NCI-H128 (cell line): ENCODE results near the gene RPL41.
"Not testable (repeated sequence)": the region's sequence is repeated elsewhere in the genome, so short reads cannot be mapped to it uniquely, and the experiment has no call there.

Experiments
- DNase-seq: peaks from one replicate; lab custom pipeline; 2025; ENCODE audit not compliant: unreplicated experiment; lab: John Stamatoyannopoulos, UW

The RPL41 gene

DNA sequence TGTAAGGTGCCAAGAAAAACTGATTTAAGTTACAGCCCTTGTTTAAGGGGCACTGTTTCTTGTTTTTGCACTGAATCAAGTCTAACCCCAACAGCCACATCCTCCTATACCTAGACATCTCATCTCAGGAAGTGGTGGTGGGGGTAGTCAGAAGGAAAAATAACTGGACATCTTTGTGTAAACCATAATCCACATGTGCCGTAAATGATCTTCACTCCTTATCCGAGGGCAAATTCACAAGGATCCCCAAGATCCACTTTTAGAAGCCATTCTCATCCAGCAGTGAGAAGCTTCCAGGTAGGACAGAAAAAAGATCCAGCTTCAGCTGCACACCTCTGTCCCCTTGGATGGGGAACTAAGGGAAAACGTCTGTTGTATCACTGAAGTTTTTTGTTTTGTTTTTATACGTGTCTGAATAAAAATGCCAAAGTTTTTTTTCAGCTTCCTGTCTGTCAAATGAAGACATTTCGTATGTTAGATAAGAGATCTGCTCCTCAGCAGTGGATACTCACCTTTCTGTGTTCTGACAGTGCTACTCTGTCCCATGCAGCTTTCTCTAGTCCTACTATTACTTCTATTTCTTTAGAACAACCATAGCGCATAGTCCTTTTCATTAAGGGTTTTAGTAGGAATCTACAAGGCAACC, 13.2 kb upstream of the RPL41 start:
- DNase-seq: no peak

DNA sequence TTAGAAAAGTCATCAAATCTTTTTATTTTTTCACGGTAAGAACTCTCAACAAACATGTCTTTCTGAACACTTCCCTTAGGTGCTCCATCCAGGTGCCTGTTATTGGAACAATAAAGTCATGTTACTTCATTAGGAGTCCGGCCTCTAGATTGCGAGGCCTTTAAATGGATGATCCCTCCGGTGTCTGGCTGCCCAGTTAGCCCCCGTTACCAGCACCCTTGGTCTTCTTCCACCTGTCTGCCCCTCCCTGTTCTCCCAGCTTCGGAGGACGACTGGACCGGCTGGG, 12.7 kb upstream of the RPL41 start:
- no peak for DNase-seq

DNA sequence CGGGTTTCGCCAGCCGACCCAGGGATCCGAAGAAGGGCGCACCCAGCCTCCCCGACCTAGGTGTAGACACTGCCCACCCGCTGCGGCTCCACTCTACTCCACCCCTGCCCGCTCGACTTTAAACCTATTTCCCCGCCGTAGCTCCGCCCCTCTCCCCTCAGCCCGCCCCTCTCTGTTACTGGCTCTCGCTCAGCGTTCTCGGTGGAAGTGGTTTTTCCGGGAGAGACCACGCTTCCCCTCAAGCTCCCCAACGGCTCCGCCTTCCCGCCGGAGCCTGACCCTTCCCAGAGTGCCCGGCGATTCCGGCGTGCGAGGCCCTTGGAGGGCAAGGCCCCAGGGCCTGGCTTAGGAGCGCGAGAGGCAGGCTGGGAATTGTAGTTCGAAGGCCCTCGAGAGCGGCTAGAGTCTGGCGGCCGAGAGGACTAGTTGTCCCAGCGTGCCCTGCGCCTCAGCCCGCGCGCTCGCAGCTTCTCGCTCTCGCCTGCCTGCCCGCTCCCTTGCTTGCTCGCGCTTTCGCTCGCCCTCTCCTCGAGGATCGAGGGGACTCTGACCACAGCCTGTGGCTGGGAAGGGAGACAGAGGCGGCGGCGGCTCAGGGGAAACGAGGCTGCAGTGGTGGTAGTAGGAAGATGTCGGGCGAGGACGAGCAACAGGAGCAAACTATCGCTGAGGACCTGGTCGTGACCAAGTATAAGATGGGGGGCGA, 12.2 kb upstream of the RPL41 start, which contains the start of gene PA2G4:
Gene PA2G4, plus strand, starts transcription at position 451 of the 706 bp plus-strand sequence. Its CDS starts 179 bp downstream, at position 630.
- peak; percentile 98 for DNase-seq

DNA sequence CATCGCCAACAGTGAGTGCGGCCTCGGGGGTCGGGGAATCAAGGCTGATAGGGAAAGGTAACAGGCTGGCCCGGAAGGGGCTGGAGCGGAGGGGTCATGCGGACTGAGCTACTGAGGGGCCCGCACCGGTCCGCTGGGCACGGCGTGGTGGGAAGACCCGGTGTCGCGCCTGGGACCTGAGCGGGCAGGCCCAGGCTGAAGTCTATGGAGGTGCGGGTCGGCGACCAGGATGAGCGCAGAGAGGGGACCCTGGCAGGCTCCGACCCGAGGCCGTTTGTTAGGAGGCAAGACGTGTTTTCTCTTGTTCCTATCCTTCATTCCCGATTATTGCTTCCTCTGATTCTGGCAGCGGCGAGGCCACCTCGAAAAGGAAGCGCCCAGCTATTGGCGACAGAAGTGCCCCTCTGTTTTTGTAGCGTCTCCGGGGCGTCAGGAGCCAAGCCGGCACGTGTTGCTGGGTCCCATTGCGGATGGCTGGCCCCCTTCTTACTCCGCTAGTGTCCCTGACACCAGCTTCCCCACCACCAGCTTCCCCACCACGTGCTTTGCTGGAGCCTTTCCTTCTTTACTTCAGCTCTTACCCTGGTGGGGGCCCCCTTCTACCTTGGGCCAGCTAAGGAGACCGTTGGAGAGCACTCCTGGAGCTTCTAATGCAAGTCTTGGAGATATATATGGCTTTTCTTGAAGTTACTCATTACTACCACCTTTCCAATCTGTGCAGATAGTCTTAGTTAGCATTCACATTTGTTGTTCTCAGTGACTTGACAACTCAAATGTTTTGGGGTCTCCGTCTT, 11.4 kb upstream of the RPL41 start:
- no peak for DNase-seq

DNA sequence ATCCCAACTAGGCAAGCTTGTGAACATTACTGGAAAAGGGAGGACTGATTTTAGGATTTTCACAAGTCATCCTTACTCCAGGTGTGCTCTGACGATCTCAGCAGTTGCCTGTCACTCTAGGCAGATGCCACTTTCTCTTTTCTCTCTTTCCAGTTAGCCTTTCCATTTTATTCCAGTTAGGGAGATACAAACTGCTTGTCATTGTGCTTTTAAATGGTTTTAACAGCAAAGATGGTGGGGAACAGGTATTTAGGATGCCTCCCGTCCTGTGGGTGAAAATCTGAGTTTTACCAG, 10.9 kb upstream of the RPL41 start:
- DNase-seq: no peak

DNA sequence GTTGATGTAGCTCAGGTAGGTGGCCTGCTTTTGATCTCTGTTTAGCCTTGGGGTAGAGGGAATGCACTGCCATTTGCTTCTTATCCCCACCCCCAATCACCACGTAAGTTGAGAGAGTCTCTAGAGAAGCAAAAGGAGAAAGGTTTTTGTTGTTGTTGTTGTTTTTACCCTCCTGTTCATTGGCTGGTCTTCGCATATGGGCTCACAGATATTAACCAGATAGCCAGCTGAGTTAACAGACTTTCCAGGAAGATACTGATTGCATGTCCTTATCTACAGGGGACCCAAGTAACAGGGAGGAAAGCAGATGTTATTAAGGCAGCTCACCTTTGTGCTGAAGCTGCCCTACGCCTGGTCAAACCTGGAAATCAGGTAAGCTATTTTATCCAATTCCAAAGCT, 9.2 kb upstream of the RPL41 start:
- no peak for DNase-seq

DNA sequence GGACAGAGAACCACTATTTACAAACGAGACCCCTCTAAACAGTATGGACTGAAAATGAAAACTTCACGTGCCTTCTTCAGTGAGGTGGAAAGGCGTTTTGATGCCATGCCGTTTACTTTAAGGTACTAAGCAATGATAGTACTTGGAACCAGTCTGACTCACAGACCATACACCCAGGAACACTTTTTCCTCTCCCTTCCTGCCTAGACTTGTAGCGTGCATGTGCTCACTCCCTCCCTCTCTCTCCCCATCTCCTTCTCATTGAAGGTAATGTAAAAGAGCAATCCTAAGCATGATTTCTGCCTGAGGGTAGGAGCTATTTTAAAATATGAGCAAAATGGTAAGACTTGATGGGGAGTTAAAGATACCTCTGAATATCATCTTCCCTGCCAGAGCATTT, 5.9 kb upstream of the RPL41 start:
- no peak for DNase-seq

DNA sequence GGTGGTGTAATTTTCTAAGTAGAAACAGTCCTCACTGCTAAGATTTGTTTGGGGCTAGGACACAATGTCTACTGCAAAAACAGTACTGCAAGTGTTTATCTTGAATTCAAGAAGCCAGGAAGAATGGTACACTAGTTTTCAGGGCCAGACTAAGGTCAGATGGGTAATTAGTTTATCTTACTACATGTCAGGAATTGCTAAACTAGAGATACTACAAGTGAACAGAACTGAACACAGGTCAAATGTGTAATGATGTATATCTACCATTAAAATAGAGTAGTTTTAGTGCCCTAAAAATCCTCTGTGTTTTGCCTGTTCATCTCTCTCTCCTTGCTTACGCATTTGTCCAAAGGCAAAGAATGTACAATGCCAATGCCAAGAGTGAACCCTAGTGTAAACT, 2.3 kb upstream of the RPL41 start:
- DNase-seq: no peak

DNA sequence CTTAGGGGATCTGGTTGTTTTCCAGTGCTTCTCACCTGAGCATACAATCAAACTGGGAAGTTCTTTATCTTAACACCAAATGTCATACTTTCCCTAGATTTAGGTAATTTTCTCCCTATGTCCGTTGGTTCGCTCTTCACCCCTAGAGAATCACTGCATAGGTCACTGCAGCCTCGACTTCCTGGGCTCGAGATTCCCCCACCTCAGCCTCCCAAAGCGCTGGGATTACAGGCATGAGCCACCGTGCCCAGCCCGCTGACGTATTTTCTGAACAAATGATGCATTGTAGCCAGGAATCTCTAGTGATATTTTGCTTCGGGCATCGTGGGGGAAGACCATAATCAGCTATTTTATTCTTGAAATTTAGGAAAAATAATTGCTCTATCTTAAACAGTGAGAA, 1.1 kb upstream of the RPL41 start:
- DNase-seq: no peak

DNA sequence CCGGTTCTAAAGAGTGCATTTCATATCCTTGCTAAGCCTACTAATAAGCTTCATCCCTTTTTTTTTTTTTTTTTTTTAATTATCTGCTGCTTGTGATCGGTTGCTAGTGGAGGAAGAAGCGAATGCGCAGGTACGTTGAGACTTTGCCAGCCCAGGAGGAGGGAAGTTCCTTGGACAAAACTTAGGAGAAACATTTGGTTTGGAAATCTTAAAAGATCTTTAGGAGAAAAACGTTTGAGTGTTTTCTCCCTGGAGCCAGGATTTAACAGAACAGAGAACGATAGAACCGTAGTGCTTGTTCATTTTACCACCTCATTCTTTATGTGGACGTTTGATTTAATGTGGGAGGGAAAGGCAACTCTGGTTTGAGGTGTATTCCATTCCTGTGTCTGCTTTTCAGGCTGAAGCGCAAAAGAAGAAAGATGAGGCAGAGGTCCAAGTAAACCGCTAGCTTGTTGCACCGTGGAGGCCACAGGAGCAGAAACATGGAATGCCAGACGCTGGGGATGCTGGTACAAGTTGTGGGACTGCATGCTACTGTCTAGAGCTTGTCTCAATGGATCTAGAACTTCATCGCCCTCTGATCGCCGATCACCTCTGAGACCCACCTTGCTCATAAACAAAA, 761 bp downstream of the RPL41 start:
- not testable (repeated sequence) for DNase-seq

DNA sequence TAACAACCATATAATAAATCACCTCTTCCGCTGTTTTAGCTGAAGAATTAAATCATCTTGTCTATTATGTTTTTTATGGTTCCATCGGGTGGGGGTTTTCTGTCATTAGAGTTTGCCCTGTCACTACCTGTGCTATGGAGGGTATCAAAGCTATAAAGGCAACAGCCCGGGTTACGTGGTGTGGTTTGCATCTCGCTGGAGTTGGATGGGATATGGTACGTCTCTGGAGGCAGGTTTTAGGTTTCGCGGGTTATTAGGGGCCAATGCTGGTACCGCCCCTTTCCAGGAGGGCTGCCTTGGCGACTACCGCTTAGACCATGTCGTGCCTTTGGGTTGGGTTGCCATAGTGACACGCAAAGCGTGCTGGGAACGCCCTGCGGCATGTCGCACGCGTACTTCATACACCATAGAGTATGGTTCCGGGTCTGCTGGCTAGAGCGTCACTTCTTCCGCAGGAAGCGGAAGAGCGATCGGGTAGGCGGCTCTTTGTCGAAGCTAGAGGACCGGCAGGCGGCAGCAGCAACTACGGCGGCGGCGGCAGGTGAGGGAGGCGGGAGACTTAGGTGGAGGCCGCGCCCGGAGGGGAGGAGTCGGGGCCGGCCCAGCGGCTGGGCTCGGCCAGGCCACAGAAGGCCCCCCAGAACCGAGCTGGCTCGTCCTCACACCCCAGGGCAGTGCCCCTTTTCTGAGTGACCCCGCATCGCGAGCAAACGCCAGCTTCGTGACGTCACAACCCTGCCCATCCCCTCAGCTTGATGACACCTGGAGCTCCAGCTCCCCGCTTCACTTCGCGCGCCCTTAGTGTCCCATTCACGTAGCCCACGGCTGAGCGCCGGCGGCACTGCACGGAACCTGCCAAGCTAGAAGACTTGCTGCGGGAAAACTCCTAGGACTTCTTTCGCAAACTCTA, 1.6 kb downstream of the RPL41 start, which contains the start of gene ZC3H10:
Gene ZC3H10, plus strand, starts transcription at position 489 of the 910 bp plus-strand sequence. CDS start 2,297 bp downstream, outside the sequence.
- DNase-seq: peak; percentile 99

DNA sequence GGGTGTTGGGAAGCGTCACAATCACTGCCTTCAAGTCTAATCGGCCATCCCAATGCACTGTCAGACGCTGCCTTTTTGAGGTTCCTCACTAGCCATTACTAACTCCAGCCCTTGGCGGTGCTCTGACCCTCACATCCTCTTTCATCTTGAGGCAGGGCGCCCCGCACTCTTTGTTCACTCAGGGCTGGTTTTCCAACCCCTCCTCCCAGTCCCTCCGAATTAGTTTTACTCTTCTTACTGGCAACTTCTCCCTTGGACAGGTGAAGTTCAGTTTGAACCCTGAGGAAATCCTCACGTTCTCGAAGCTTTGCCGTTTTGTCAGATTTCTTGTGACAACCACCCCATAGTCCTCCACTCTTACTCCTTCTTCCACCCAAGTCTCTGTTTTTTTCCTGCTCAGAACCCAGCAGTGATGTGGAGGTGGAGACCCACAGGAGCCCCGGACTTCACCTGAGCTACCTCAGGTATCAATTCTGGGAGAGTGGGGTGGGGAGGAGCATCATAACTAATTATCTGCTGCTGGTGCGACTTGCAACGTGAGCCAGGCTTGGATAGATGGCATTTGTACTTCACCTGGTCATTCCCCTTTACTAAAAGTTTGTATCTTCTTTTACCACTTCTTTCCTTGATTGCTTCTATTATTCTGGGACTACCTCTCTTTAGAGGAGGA, 2.4 kb downstream of the RPL41 start:
- no peak for DNase-seq

DNA sequence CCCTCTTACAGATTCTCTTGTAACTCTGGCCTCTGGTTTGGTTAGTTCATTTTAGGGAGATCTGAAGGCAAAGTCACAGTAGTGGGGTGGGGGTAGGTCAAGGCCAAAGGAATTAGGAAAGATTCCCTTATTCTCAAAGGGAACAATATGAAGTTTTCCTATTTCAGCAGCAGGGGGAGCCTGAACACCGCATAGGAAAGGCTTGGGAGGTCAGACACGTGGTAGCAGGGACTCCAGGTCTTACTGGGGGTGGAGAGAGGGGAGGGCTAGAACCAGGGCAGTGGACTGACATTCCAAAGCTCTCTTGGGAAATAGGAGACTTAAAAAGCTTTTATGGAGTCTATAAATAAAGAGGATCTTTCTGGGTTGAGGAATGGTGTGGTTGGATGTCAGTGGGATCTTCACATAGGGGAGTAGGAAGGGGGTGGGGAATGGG, 2.9 kb downstream of the RPL41 start:
- DNase-seq: peak; percentile 71

DNA sequence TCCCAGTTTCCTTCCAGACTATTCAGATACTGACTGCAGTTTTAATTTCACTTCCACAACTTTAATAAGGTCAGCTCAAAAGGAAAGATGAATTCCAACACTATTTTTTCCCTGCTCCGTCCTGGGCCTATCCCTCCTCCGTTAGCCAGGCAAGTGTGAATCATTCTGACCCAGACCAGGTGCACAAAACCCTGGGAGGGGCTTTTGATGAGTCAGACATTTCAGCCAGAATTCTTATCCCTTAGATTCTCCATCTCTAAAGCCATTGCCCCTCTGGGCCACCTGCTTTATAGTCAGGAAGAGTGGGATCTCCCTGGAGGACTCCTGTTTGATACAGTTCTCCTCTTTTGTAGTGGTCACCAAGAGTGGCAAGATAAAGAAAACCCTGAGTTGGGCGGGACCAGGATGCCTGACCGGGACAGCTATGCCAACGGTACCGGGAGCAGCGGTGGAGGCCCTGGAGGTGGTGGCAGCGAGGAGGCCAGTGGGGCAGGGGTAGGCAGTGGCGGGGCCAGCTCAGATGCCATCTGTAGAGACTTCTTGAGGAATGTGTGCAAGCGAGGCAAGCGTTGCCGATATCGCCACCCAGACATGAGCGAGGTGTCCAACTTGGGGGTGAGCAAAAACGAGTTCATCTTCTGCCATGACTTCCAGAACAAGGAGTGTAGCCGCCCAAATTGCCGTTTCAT, 3.9 kb downstream of the RPL41 start:
- DNase-seq: no peak

DNA sequence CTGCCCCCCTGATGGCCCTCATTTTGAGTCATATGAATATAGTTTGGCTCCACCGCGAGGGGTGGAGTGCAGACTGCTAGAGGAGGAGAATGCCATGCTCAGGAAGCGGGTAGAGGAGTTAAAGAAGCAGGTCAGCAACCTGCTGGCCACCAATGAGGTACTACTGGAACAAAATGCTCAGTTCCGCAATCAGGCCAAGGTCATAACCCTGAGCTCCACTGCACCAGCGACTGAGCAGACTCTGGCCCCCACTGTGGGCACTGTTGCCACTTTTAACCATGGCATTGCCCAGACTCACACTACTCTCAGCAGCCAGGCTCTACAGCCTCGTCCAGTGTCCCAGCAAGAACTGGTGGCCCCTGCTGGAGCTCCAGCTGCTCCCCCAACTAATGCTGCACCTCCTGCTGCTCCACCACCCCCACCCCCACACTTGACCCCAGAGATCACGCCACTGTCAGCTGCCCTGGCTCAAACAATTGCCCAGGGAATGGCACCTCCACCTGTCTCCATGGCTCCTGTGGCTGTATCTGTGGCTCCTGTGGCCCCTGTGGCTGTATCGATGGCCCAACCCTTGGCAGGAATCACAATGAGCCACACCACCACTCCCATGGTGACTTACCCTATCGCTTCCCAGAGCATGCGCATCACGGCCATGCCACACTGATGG, 4.9 kb downstream of the RPL41 start:
- DNase-seq: no peak

DNA sequence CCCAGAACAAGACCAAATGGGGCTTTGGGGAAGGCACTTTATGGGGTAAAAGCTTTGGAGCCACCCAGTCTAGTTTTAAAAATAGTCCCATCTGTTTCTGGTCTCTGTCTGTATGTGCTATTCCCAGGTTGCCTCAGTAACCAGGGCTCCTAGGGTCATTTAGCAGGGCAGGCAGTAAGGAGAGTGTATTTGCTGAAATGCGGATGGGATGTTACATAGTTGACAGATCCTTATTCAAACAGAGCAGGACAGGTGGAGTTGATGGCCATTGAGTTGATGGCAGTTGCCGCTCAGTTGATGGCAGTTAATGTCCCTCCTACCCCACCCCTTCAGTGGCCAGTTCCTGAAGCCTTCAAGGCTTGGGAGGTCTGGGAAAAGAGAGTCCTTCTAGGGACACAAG, 6.2 kb downstream of the RPL41 start:
- no peak for DNase-seq

DNA sequence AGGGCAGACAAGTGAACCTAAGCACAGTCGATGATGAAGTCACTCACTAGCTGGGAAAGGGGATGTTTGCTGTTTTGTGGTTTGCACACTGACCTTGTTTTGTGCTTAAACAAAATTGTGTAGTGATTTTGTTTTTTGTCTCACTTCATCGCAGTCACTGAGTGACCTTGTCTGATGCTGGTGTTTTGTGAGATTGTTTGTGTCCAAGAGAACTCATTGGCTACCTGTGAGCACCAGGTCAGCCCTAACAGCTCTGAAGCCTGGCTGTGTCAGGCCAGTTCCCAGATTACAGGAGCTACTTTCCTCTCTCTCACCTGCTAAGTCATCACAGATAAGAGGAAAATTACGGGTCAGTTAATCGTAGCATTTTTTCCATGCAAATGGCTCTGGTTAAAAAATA, 7.7 kb downstream of the RPL41 start:
- no peak for DNase-seq

DNA sequence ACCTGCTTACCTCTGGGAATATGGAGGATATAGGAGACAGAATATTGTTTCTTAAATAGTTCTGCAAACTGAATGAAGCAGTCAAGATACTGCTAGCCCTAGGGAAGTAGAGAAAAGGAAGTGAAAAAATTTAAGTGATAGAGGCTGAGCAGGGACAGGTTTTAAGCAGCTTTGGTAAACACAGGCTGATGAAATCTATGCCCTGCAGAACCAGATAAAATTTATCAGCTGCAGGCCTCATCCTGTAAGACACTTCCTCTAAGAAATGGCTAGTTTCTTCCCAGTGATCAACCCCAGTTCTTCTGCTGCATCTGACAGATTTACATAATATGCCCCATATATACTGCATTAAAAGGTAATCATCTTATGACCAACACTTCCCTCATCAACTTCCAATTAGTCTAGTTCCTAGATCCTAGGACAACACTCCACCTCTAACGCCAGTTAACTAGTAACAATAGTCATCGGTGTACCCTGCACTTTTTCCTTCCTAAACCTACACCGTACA, 10.4 kb downstream of the RPL41 start:
- DNase-seq: no peak

DNA sequence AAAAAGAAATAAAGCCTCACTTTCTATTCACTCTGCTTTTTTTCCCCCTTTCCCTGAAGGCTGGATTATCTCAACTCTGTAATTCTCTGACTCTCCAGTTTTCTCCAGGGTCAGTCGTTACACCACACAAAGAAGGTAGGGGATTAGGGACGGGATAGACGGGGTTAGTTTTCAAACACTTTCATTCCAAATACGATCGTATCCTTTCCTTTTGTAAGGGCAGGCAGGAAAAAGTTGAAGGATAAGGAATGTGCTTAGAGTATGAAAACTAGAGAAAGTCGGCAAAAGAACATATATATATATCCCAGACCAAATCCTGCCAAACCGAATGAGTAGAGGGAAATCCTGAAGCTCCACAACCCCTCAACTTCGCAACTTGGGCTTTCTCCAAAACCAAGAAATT, 11.1 kb downstream of the RPL41 start:
- no peak for DNase-seq
